Vagina (tissue), 2 donors: ENCODE results near the gene GAD1.

Source experiments
- CTCF ChIP-seq, 3 experiments: fragments of 450-650 bp in 2 of 3; fragments of 200-600 bp in 1 of 3; sonication (generic) in 1 of 3; IDR thresholded peaks; one replicate each; pipeline ENCODE4 v1.5.1; 2017 to 2019; ENCODE audit warnings: antibody characterized with exemption in 3 of 3, mild to moderate bottlenecking in 2 of 3, moderate library complexity in 2 of 3
- POLR2A ChIP-seq, 2 donors: fragments of 450-650 bp; IDR thresholded peaks; one replicate each; pipeline ENCODE4 v1.6.1; 2017; ENCODE audit warnings: antibody characterized with exemption in 2 of 2, mild to moderate bottlenecking in 2 of 2, moderate library complexity in 2 of 2
- POLR2AphosphoS5 ChIP-seq, 2 donors: sonication (generic); formaldehyde crosslinking; IDR thresholded peaks; one replicate each; pipeline ENCODE4 v1.9.0; 2017; ENCODE audit warnings: antibody characterized with exemption in 2 of 2, mild to moderate bottlenecking in 2 of 2, low read depth in 1 of 2; ENCODE audit not compliant: insufficient read depth in 1 of 2

GRCh38 chr2:170848587-170848986, 31.9 kb downstream of the GAD1 start:
- no peak for TF ChIP-seq CTCF (IDR thresholded peaks at IDR 0.05)
- TF ChIP-seq POLR2A (IDR thresholded peaks at IDR 0.05), result no peak
- no peak for TF ChIP-seq POLR2AphosphoS5 (IDR thresholded peaks at IDR 0.05; ENCODE audit: insufficient read depth in 1 of 2, low read depth in 1 of 2)
